WTC11 (cell line): ENCODE data around the gene TSPAN5. TPM values are rescaled to one million over a fixed set of nuclear protein-coding genes. Genes with fewer than 3 reads are reported as not detected.
A peak's percentile ranks its signal among the peaks of the same experiment; 100 is the strongest.

ENCODE experiments used
- ATAC-seq: fragments of 200-7000 bp; cut with Tn5 transposase; 2 replicates; pipeline ENCODE4 v1.10.0; 2021; ENCODE audit warnings: mild to moderate bottlenecking, moderate library complexity
- CTCF ChIA-PET: fragments of 300-600 bp; sonication (Branson Sonifier 250); formaldehyde crosslinking; loops from one replicate; lab custom pipeline; 2021; ENCODE audit warnings: antibody characterized with exemption; lab: Charles Lee
- POLR2A ChIA-PET: fragments of 350-600 bp; sonication (Branson Sonifier 250); formaldehyde crosslinking; loops from one replicate; lab custom pipeline; 2021; ENCODE audit warnings: antibody characterized with exemption; lab: Charles Lee
- DNase-seq: peaks from one replicate; pipeline ENCODE4 v3.0.0; 2021; ENCODE audit warnings: low spot score
- H3K27ac Mint-ChIP-seq: 2 replicates; pipeline ENCODE4 v1.8.0; 2021; ENCODE audit warnings: mixed read lengths
- H3K27me3 Mint-ChIP-seq: 2 replicates; pipeline ENCODE4 v1.8.0; 2021; ENCODE audit warnings: low read depth, mild to moderate bottlenecking, moderate library complexity, mixed read lengths
- H3K36me3 Mint-ChIP-seq: 2 replicates; pipeline ENCODE4 v1.8.0; 2021; ENCODE audit warnings: mixed read lengths
- H3K4me1 Mint-ChIP-seq: 2 replicates; pipeline ENCODE4 v1.8.0; 2022; ENCODE audit warnings: mixed read lengths
- H3K4me3 Mint-ChIP-seq: 2 replicates; pipeline ENCODE4 v1.8.0; 2021; ENCODE audit warnings: mild to moderate bottlenecking, moderate library complexity, mixed read lengths
- H3K9me3 Mint-ChIP-seq: 2 replicates; pipeline ENCODE4 v1.8.0; 2021; ENCODE audit warnings: mixed read lengths
- ATF1 ChIP-seq: sonication (generic); formaldehyde crosslinking; IDR thresholded peaks from 2 replicates; pipeline ENCODE4 v1.8.1; 2023; ENCODE audit warnings: mild to moderate bottlenecking, moderate library complexity, missing genetic modification reagents
- ETV6 ChIP-seq: sonication (generic); formaldehyde crosslinking; IDR thresholded peaks from 2 replicates; pipeline ENCODE4 v1.8.1; 2022; ENCODE audit warnings: mild to moderate bottlenecking, missing genetic modification reagents
- HMGA2 ChIP-seq: fragments of 250-450 bp; sonication (Bioruptor Pico); IDR thresholded peaks from 2 replicates; pipeline ENCODE4 v1.4.0; 2021; ENCODE audit warnings: mild to moderate bottlenecking, moderate library complexity
- KAT7 ChIP-seq: sonication (generic); formaldehyde crosslinking; IDR thresholded peaks from 2 replicates; pipeline ENCODE4 v1.8.1; 2023; ENCODE audit warnings: missing genetic modification reagents, mild to moderate bottlenecking, borderline replicate concordance
- MYBL2 ChIP-seq: sonication (generic); formaldehyde crosslinking; IDR thresholded peaks from 2 replicates; pipeline ENCODE4 v1.8.1; 2023; ENCODE audit warnings: mild to moderate bottlenecking, moderate library complexity, missing genetic modification reagents
- NR1H2 ChIP-seq: sonication (generic); formaldehyde crosslinking; IDR thresholded peaks from 2 replicates; pipeline ENCODE4 v1.9.0; 2021; ENCODE audit warnings: mild to moderate bottlenecking, moderate library complexity, missing genetic modification reagents
- SMAD3 ChIP-seq: sonication (generic); formaldehyde crosslinking; IDR thresholded peaks from 2 replicates; pipeline ENCODE4 v1.8.0; 2022; ENCODE audit warnings: missing genetic modification reagents, mild to moderate bottlenecking, borderline replicate concordance
- TEAD4 ChIP-seq: sonication (generic); formaldehyde crosslinking; IDR thresholded peaks from 2 replicates; pipeline ENCODE4 v1.8.0; 2022; ENCODE audit warnings: mild to moderate bottlenecking, missing genetic modification reagents
- TP53 ChIP-seq: sonication (generic); formaldehyde crosslinking; IDR thresholded peaks from 2 replicates; pipeline ENCODE4 v1.8.1; 2023; ENCODE audit warnings: mild to moderate bottlenecking, missing genetic modification reagents
- ZBTB21 ChIP-seq: sonication (generic); formaldehyde crosslinking; IDR thresholded peaks from 2 replicates; pipeline ENCODE4 v1.8.1; 2023; ENCODE audit warnings: mild to moderate bottlenecking, missing genetic modification reagents, borderline replicate concordance
- ZNF671 ChIP-seq: fragments of 250-450 bp; sonication (Bioruptor Pico); IDR thresholded peaks from 2 replicates; pipeline ENCODE4 v1.8.0; 2021; ENCODE audit warnings: mild to moderate bottlenecking
- total RNA-seq: library from RNA; stranded (reverse); gene quantifications from 3 replicates; pipeline ENCODE4 v1.2.3, GENCODE V29; 2021
- TF ChIP-seq, protein P1 (sequence below): sonication (generic); formaldehyde crosslinking; IDR thresholded peaks from 2 replicates; pipeline ENCODE4 v1.8.1; 2022; ENCODE audit warnings: low read depth, missing genetic modification reagents, borderline replicate concordance
- TF ChIP-seq, protein P2 (sequence below): fragments of 250-450 bp; sonication (Bioruptor Pico); IDR thresholded peaks from 2 replicates; pipeline ENCODE4 v1.9.0; 2021; ENCODE audit warnings: mild to moderate bottlenecking
- TF ChIP-seq, protein P3 (sequence below): sonication (generic); formaldehyde crosslinking; IDR thresholded peaks from 2 replicates; pipeline ENCODE4 v1.8.0; 2023; ENCODE audit warnings: missing genetic modification reagents
- TF ChIP-seq, protein P4 (sequence below): sonication (generic); formaldehyde crosslinking; IDR thresholded peaks from 2 replicates; pipeline ENCODE4 v1.8.0; 2022; ENCODE audit warnings: mild to moderate bottlenecking, missing genetic modification reagents
- TF ChIP-seq, protein P5 (sequence below): sonication (generic); formaldehyde crosslinking; conservative IDR thresholded peaks from 2 replicates; pipeline ENCODE4 v1.8.1; 2022; ENCODE audit warnings: mild to moderate bottlenecking, missing genetic modification reagents
- TF ChIP-seq, protein P6 (sequence below): sonication (generic); formaldehyde crosslinking; IDR thresholded peaks from 2 replicates; pipeline ENCODE4 v1.8.1; 2022; ENCODE audit warnings: missing genetic modification reagents, borderline replicate concordance
- TF ChIP-seq, protein P7 (sequence below): fragments of 250-450 bp; sonication (Bioruptor Pico); IDR thresholded peaks from 2 replicates; pipeline ENCODE4 v1.9.0; 2021; ENCODE audit warnings: moderate library complexity, mild to moderate bottlenecking, inconsistent platforms, borderline replicate concordance

TSPAN5 gene
- total RNA-seq, 1 experiment from 2014 or later: 22.7 TPM

DNA sequence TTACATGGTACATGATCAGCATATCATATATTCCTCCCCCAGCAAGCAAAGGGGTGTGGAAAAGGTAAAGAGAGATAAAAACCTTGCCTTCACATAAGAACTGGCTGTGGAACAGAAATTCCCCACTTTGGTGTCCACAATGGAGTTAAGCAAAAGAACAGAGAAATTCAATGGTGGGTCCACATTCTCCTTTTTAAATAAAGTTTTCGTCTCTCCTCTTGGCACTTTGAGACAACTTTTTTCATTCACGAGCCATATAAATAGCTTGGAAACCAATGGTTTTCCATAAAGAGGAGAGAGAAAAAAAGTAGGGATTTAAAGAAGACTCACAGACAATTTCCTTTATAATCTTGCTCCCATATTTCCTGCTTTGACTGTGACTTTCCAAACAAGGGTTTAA is 148.1 kb downstream of the TSPAN5 start (continued):
- TF ChIP-seq, protein P1, sequence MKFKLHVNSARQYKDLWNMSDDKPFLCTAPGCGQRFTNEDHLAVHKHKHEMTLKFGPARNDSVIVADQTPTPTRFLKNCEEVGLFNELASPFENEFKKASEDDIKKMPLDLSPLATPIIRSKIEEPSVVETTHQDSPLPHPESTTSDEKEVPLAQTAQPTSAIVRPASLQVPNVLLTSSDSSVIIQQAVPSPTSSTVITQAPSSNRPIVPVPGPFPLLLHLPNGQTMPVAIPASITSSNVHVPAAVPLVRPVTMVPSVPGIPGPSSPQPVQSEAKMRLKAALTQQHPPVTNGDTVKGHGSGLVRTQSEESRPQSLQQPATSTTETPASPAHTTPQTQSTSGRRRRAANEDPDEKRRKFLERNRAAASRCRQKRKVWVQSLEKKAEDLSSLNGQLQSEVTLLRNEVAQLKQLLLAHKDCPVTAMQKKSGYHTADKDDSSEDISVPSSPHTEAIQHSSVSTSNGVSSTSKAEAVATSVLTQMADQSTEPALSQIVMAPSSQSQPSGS (CRISPR knock-in tag): no peak
- TF ChIP-seq, all 79 proteins: peak for 0

DNA sequence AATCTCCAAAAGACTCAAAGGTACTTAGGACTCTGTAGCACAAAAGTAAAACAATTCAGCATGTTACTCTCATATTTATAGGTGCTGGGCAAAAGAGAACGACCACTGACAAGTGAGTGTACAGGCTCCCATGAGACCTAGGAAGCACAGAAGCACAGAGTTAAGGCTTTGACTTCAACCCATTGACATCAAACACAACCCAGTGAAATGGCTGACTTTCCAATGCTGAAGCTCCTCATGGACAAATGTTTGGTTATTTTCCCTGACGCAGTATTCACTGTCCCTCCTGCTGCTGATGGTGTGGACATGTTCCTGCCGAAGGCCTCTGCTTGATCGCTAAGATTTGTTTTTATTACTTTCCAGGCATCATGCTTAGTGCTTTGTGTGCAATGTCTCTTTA is 148.7 kb downstream of the TSPAN5 start:
- ChIA-PET POLR2A (no interaction called here), CTCF (interaction anchor here (1.3 kb wide), 1 partner anchor 121 kb away, joined by 3 read pairs; no protein-coding TSS in a partner anchor)
- no peak for ATAC-seq
- Mint-ChIP-seq H3K27me3 (no peaks in the 10 kb centered on the region), H3K4me1 (peaks cover 56% of the 10 kb centered on the region), H3K36me3 (peaks cover 4% of the 10 kb centered on the region; the same call in 1 of the 2 replicates), H3K4me3 (no peak overlapping the region), H3K9me3 (no peaks in the 10 kb centered on the region), H3K27ac (peak overlapping the region; percentile 10; the same call in 1 of the 2 replicates)
- TF ChIP-seq SMAD3 (CRISPR knock-in tag) (no peak), MYBL2 (CRISPR knock-in tag) (no peak), NR1H2 (CRISPR knock-in tag) (no peak), TEAD4 (CRISPR knock-in tag) (no peak), KAT7 (CRISPR knock-in tag) (no peak), ETV6 (CRISPR knock-in tag) (no peak)
- TF ChIP-seq, protein P2, sequence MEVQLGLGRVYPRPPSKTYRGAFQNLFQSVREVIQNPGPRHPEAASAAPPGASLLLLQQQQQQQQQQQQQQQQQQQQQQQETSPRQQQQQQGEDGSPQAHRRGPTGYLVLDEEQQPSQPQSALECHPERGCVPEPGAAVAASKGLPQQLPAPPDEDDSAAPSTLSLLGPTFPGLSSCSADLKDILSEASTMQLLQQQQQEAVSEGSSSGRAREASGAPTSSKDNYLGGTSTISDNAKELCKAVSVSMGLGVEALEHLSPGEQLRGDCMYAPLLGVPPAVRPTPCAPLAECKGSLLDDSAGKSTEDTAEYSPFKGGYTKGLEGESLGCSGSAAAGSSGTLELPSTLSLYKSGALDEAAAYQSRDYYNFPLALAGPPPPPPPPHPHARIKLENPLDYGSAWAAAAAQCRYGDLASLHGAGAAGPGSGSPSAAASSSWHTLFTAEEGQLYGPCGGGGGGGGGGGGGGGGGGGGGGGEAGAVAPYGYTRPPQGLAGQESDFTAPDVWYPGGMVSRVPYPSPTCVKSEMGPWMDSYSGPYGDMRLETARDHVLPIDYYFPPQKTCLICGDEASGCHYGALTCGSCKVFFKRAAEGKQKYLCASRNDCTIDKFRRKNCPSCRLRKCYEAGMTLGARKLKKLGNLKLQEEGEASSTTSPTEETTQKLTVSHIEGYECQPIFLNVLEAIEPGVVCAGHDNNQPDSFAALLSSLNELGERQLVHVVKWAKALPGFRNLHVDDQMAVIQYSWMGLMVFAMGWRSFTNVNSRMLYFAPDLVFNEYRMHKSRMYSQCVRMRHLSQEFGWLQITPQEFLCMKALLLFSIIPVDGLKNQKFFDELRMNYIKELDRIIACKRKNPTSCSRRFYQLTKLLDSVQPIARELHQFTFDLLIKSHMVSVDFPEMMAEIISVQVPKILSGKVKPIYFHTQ: no peak
- no peak for DNase-seq

DNA sequence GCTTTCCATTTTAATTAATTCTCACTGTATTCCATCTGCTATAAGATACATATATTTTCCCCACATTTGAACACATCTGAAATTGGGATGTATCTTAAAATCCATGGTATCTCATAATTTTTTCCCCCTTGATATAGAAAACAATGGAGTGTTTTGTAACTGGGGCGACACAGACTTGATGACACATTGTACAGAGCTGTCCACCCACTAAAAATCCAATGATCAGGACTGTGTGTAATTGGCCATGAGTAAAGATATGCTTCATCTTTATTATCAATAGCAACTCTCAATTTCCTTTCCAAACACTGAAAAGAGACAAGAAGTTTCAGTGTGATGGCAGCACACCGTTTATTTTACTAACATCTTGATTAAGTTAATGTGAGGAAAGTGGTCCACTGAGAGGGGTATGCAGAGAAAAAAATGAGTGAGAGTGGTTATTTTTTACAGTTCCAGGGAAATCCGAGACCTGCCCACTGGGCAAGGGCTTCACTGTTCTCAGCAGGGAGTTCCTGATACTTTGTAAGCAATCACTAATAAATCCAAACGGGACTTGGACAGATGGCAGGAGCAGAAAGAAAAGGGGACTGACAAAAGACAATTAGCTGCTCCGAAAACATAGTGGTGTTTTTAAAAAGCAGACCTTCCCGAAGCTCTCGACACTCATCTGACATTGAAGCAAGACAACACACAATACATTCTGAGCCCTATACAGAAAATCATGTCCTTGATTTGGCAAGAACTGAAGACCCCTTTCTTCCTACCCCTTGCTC is 149.4 kb downstream of the TSPAN5 start:
- Mint-ChIP-seq H3K9me3 (no peaks in the 10 kb centered on the region), H3K27me3 (no peaks in the 10 kb centered on the region), H3K27ac (peak overlapping the region; percentile 10; the same call in 1 of the 2 replicates), H3K4me3 (no peak overlapping the region), H3K4me1 (peaks cover 49% of the 10 kb centered on the region), H3K36me3 (peaks cover 4% of the 10 kb centered on the region; the same call in 1 of the 2 replicates)
- ATAC-seq: no peak
- TF ChIP-seq, protein P3, sequence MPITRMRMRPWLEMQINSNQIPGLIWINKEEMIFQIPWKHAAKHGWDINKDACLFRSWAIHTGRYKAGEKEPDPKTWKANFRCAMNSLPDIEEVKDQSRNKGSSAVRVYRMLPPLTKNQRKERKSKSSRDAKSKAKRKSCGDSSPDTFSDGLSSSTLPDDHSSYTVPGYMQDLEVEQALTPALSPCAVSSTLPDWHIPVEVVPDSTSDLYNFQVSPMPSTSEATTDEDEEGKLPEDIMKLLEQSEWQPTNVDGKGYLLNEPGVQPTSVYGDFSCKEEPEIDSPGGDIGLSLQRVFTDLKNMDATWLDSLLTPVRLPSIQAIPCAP: no peak
- TF ChIP-seq, protein P4, sequence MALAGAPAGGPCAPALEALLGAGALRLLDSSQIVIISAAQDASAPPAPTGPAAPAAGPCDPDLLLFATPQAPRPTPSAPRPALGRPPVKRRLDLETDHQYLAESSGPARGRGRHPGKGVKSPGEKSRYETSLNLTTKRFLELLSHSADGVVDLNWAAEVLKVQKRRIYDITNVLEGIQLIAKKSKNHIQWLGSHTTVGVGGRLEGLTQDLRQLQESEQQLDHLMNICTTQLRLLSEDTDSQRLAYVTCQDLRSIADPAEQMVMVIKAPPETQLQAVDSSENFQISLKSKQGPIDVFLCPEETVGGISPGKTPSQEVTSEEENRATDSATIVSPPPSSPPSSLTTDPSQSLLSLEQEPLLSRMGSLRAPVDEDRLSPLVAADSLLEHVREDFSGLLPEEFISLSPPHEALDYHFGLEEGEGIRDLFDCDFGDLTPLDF (CRISPR knock-in tag): no peak
- TF ChIP-seq, protein P5, sequence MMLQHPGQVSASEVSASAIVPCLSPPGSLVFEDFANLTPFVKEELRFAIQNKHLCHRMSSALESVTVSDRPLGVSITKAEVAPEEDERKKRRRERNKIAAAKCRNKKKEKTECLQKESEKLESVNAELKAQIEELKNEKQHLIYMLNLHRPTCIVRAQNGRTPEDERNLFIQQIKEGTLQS: no peak
- no peak for TF ChIP-seq HMGA2 (CRISPR knock-in tag)
- TF ChIP-seq ZNF671: no peak
- TF ChIP-seq NR1H2 (CRISPR knock-in tag): no peak
- TF ChIP-seq TP53 (CRISPR knock-in tag): no peak
- TF ChIP-seq, protein P6, sequence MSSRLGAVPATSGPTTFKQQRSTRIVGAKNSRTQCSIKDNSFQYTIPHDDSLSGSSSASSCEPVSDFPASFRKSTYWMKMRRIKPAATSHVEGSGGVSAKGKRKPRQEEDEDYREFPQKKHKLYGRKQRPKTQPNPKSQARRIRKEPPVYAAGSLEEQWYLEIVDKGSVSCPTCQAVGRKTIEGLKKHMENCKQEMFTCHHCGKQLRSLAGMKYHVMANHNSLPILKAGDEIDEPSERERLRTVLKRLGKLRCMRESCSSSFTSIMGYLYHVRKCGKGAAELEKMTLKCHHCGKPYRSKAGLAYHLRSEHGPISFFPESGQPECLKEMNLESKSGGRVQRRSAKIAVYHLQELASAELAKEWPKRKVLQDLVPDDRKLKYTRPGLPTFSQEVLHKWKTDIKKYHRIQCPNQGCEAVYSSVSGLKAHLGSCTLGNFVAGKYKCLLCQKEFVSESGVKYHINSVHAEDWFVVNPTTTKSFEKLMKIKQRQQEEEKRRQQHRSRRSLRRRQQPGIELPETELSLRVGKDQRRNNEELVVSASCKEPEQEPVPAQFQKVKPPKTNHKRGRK (CRISPR knock-in tag): no peak
- TF ChIP-seq, protein P7, sequence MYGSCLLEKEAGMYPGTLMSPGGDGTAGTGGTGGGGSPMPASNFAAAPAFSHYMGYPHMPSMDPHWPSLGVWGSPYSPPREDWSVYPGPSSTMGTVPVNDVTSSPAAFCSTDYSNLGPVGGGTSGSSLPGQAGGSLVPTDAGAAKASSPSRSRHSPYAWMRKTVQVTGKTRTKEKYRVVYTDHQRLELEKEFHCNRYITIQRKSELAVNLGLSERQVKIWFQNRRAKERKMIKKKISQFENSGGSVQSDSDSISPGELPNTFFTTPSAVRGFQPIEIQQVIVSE (CRISPR knock-in tag): no peak
- no peak for TF ChIP-seq ZBTB21
- TF ChIP-seq ATF1: no peak
- CTCF ChIA-PET: interaction anchor here (1.3 kb wide), 1 partner anchor 122 kb away, joined by 3 read pairs; no protein-coding TSS in a partner anchor
- POLR2A ChIA-PET: no interaction called here
- DNase-seq: no peak
